HepG2 (cell line): ENCODE data around the gene NEAT1. TPM values are rescaled to one million over a fixed set of nuclear protein-coding genes. Genes with fewer than 3 reads are reported as not detected.

ENCODE experiments used
- DZIP1 ChIP-seq: sonication (generic); formaldehyde crosslinking; IDR thresholded peaks from 2 replicates; pipeline ENCODE4 v1.5.0; 2020; ENCODE audit warnings: mild to moderate bottlenecking, missing genetic modification reagents
- HMGXB4 ChIP-seq, 2 experiments: sonication (generic) in 1 of 2; formaldehyde crosslinking in 1 of 2; IDR thresholded peaks; 2 replicates each; pipeline versions ENCODE4 v1.4.0 to v1.6.1; 2018 to 2020; ENCODE audit warnings: missing genetic modification reagents in 2 of 2, borderline replicate concordance in 1 of 2, low read depth in 1 of 2, mild to moderate bottlenecking in 1 of 2, missing biosample characterization in 1 of 2
- MBNL3 ChIP-seq: fragments of 250-450 bp; sonication (Bioruptor Pico); conservative IDR thresholded peaks from 2 replicates; pipeline ENCODE4 v1.8.0; 2022; ENCODE audit warnings: mild to moderate bottlenecking, inconsistent platforms
- PAF1 ChIP-seq: IDR thresholded peaks from 2 replicates; pipeline ENCODE4 v1.6.1; 2016; ENCODE audit warnings: missing genetic modification reagents, missing compliant biosample characterization
- PAX8 ChIP-seq: sonication (generic); formaldehyde crosslinking; IDR thresholded peaks from 2 replicates; pipeline ENCODE4 v1.8.0; 2022; ENCODE audit warnings: mild to moderate bottlenecking, missing genetic modification reagents, borderline replicate concordance
- RCOR2 ChIP-seq: IDR thresholded peaks from 2 replicates; pipeline ENCODE4 v1.6.1; 2016; ENCODE audit warnings: missing biosample characterization, missing genetic modification reagents
- THAP9 ChIP-seq: sonication (generic); formaldehyde crosslinking; IDR thresholded peaks from 2 replicates; pipeline ENCODE4; 2020; ENCODE audit warnings: missing genetic modification reagents, mild to moderate bottlenecking, borderline replicate concordance
- ZBTB34 ChIP-seq: sonication (generic); formaldehyde crosslinking; IDR thresholded peaks from 2 replicates; pipeline ENCODE4 v1.8.0; 2022; ENCODE audit warnings: mild to moderate bottlenecking, missing genetic modification reagents
- ZFP41 ChIP-seq: sonication (generic); formaldehyde crosslinking; IDR thresholded peaks from 2 replicates; pipeline ENCODE4 v1.4.0; 2020; ENCODE audit warnings: mild to moderate bottlenecking, missing genetic modification reagents, borderline replicate concordance
- ZHX2 ChIP-seq, 2 experiments: sonication (generic) in 1 of 2; formaldehyde crosslinking in 1 of 2; IDR thresholded peaks; 2 replicates each; pipeline versions ENCODE4 v1.6.1 to v1.9.0; 2014 to 2022; ENCODE audit warnings: antibody characterized with exemption in 1 of 2, borderline replicate concordance in 1 of 2, inconsistent platforms in 1 of 2, low read depth in 1 of 2, missing genetic modification reagents in 1 of 2
- ZNF660 ChIP-seq: sonication (generic); formaldehyde crosslinking; IDR thresholded peaks from 2 replicates; pipeline ENCODE4 v1.5.1; 2020; ENCODE audit warnings: mild to moderate bottlenecking, low read depth, missing genetic modification reagents, borderline replicate concordance
- polyA plus RNA-seq, 8 experiments: library from polyadenylated mRNA; depleted of rRNA in 3 of 8; stranded (reverse) in 7 of 8; unstranded in 1 of 8; fragments of >200 nt; fragmentation: Illumina TruSeq in 4 of 8; extraction: Trizol in 4 of 8; gene quantifications; 2 replicates each; pipeline versions ENCODE4 v1.2.1 to v1.2.3, GENCODE V29; 2011 to 2016; ENCODE audit warnings: low read depth in 4 of 8, missing spikeins in 1 of 8, mixed read lengths in 1 of 8; ENCODE audit not compliant: insufficient read depth in 1 of 8
- total RNA-seq, 5 experiments: library from RNA; depleted of rRNA; stranded (reverse); fragments of >200 nt; fragmentation: Illumina TruSeq; extraction: Trizol; gene quantifications; 2 replicates each; pipeline ENCODE4 v1.2.3, GENCODE V29; 2016; ENCODE audit warnings: low read depth in 1 of 5

The NEAT1 gene
- total and polyA plus RNA-seq, 2 of the 13 experiments (the other 11 are each of a cell fraction or from before 2014, with no cell fraction given) = 20.5 to 41.2 TPM

- no peak for TF ChIP-seq DZIP1 (CRISPR knock-in tag)
- TF ChIP-seq PAF1 = no peak
- no peak for TF ChIP-seq RCOR2 (CRISPR knock-in tag)
- no peak for TF ChIP-seq ZBTB34 (CRISPR knock-in tag)
- TF ChIP-seq PAX8 = no peak
- TF ChIP-seq ZHX2 (IDR thresholded peaks at IDR 0.05; ENCODE audit: low read depth) = no peak
- no peak for TF ChIP-seq ZHX2 (CRISPR knock-in tag; IDR thresholded peaks at IDR 0.05; ENCODE audit: borderline replicate concordance)
- no peak for TF ChIP-seq ZNF660 (CRISPR knock-in tag)
- no peak for TF ChIP-seq ZFP41 (CRISPR knock-in tag)
- TF ChIP-seq MBNL3 (CRISPR knock-in tag) = no peak
- TF ChIP-seq THAP9 (CRISPR knock-in tag) = no peak
- peak in 1 of 2 experiments; percentile 3; a peak in 1 of 4 replicates for TF ChIP-seq HMGXB4 (CRISPR knock-in tag; IDR thresholded peaks at IDR 0.05; ENCODE audit: borderline replicate concordance in 1 of 2, low read depth in 1 of 2)
These were observed 6.9 kb upstream of the NEAT1 start (continued) for GRCh38 chr11:65415499-65416340.
